ENCODE results near the gene ACSM2B. TPM values are rescaled to one million over a fixed set of nuclear protein-coding genes. Genes with fewer than 3 reads are reported as not detected.

Gene ACSM2B
- polyA plus RNA-seq, 2 of the 4 experiments (the other 2 are of a cell fraction): not detected

- no peak overlapping the region for H3K27ac ChIP-seq
- no peak overlapping the region for H3K4me2 ChIP-seq
- ChIA-PET CTCF (no interaction called here), POLR2A (no interaction called here)
- FAIRE-seq: no peak
- TF ChIP-seq FOSB (CRISPR knock-in tag; IDR thresholded peaks at IDR 0.05) (no peak), EP300 (IDR thresholded peaks at IDR 0.05) (no peak), GATA3 (IDR thresholded peaks at IDR 0.05; ENCODE audit: borderline replicate concordance) (no peak), NPAS2 (CRISPR knock-in tag; IDR thresholded peaks at IDR 0.05; ENCODE audit: borderline replicate concordance) (no peak), HDAC2 (IDR thresholded peaks at IDR 0.05) (no peak), HES2 (IDR thresholded peaks at IDR 0.05) (no peak), ZNF302 (CRISPR knock-in tag; IDR thresholded peaks at IDR 0.05) (no peak), TFCP2L1 (CRISPR knock-in tag; IDR thresholded peaks at IDR 0.05) (no peak), KDM1A (IDR thresholded peaks at IDR 0.05; ENCODE audit: low read depth) (no peak), ESRRA (IDR thresholded peaks at IDR 0.05; ENCODE audit: borderline replicate concordance, low read length) (no peak), SMC3 (IDR thresholded peaks at IDR 0.05) (no peak), HMGXB4 (CRISPR knock-in tag; IDR thresholded peaks at IDR 0.05; ENCODE audit: borderline replicate concordance) (no peak), MAZ (IDR thresholded peaks at IDR 0.05; ENCODE audit: borderline replicate concordance, low read depth, low read length) (no peak), EHF (CRISPR knock-in tag; IDR thresholded peaks at IDR 0.05) (no peak), MYC (IDR thresholded peaks at IDR 0.05; ENCODE audit: borderline replicate concordance, low read length) (no peak), HOXA7 (CRISPR knock-in tag; IDR thresholded peaks at IDR 0.05) (no peak), SREBF2 (IDR thresholded peaks at IDR 0.05) (no peak), RFX5 (IDR thresholded peaks at IDR 0.05) (no peak), JUN (IDR thresholded peaks at IDR 0.05) (no peak)
- TF ChIP-seq, protein P1, sequence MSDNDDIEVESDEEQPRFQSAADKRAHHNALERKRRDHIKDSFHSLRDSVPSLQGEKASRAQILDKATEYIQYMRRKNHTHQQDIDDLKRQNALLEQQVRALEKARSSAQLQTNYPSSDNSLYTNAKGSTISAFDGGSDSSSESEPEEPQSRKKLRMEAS (IDR thresholded peaks at IDR 0.05): no peak
- H3K4me1 ChIP-seq: no peaks in the 10 kb centered on the region
- no peak for DNase-seq (ENCODE audit: low read depth in 1 of 2, low spot score in 1 of 2)
- ATAC-seq: no peak
- H3K4me3 ChIP-seq: no peak overlapping the region
- H3K9me3 ChIP-seq: no peaks in the 10 kb centered on the region
These were observed 46.3 kb upstream of the ACSM2B start for GRCh38 chr16:20622498-20622870.

- H3K9me3 ChIP-seq: no peaks in the 10 kb centered on the region
- 34% methylated on average over 6 of the region's 6 CpGs for WGBS (ENCODE audit: missing lambda C conversion rate)
- DNase-seq (ENCODE audit: low read depth in 1 of 2, low spot score in 1 of 2): no peak
- no peak overlapping the region for H3K27ac ChIP-seq
- no peak overlapping the region for H3K4me3 ChIP-seq
- no peaks in the 10 kb centered on the region for H3K4me1 ChIP-seq
- FAIRE-seq: no peak
- ChIA-PET POLR2A (no interaction called here), CTCF (no interaction called here)
- no peak overlapping the region for H3K4me2 ChIP-seq
- no peak for TF ChIP-seq HES2 (IDR thresholded peaks at IDR 0.05)
- TF ChIP-seq POLR2AphosphoS2 (conservative IDR thresholded peaks at IDR 0.05; ENCODE audit: low read length): no peak
- TF ChIP-seq, protein P2, sequence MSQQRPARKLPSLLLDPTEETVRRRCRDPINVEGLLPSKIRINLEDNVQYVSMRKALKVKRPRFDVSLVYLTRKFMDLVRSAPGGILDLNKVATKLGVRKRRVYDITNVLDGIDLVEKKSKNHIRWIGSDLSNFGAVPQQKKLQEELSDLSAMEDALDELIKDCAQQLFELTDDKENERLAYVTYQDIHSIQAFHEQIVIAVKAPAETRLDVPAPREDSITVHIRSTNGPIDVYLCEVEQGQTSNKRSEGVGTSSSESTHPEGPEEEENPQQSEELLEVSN (IDR thresholded peaks at IDR 0.05; ENCODE audit: borderline replicate concordance, low read depth): no peak
- TF ChIP-seq HOXA7 (CRISPR knock-in tag; IDR thresholded peaks at IDR 0.05): no peak
- TF ChIP-seq RARB (CRISPR knock-in tag; IDR thresholded peaks at IDR 0.05): no peak
- TF ChIP-seq, protein P3, sequence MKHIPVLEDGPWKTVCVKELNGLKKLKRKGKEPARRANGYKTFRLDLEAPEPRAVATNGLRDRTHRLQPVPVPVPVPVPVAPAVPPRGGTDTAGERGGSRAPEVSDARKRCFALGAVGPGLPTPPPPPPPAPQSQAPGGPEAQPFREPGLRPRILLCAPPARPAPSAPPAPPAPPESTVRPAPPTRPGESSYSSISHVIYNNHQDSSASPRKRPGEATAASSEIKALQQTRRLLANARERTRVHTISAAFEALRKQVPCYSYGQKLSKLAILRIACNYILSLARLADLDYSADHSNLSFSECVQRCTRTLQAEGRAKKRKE (CRISPR knock-in tag; IDR thresholded peaks at IDR 0.05; ENCODE audit: low read depth): no peak
- no peak for TF ChIP-seq ELK1 (IDR thresholded peaks at IDR 0.05; ENCODE audit: low read depth, low read length)
- TF ChIP-seq HOXB13 (CRISPR knock-in tag; IDR thresholded peaks at IDR 0.05; ENCODE audit: low read depth): no peak
- no peak for TF ChIP-seq CBX2 (IDR thresholded peaks at IDR 0.05; ENCODE audit: borderline replicate concordance, low read depth)
- no peak for TF ChIP-seq HDAC2 (IDR thresholded peaks at IDR 0.05)
- no peak for TF ChIP-seq TP53 (CRISPR knock-in tag; IDR thresholded peaks at IDR 0.05)
- no peak for TF ChIP-seq NR3C1 (IDR thresholded peaks at IDR 0.05)
- no peak for ATAC-seq
These were observed 45.2 kb upstream of the ACSM2B start for GRCh38 chr16:20621406-20621805.

Data from A549 (cell line).